HCEC 1CT (cell line): ENCODE results near the gene DYNC2LI1.
A peak's percentile ranks its signal among the peaks of the same experiment; 100 is the strongest.

Experiments used
- DNase-seq: peaks from one replicate; pipeline ENCODE4 v3.0.0-alpha.2; 2017

The DYNC2LI1 gene

GRCh38 chr2:43773876-43774613 is at the start of gene DYNC2LI1:
Gene DYNC2LI1 (plus strand): TSS chr2:43774039. CDS start chr2:43774139, 100 bp downstream.
- peak; percentile 87 for DNase-seq

GRCh38 chr2:43724728-43725526 is 48.9 kb upstream of the DYNC2LI1 start:
- DNase-seq, result no peak

GRCh38 chr2:43725711-43726246 is 48.1 kb upstream of the DYNC2LI1 start:
- no peak for DNase-seq

- DNase-seq, result peak; percentile 30
These were observed 46.7 kb upstream of the DYNC2LI1 start for GRCh38 chr2:43726961-43727633.

- no peak for DNase-seq
These were observed 46.2 kb upstream of the DYNC2LI1 start for GRCh38 chr2:43727634-43728014.

GRCh38 chr2:43729491-43730174 is 44.2 kb upstream of the DYNC2LI1 start:
- DNase-seq, result no peak

GRCh38 chr2:43731211-43731610 is 42.6 kb upstream of the DYNC2LI1 start:
- no peak for DNase-seq

- DNase-seq, result no peak
These were observed 37.2 kb upstream of the DYNC2LI1 start for GRCh38 chr2:43736637-43737036.

- DNase-seq, result peak; percentile 75
These were observed 36.6 kb upstream of the DYNC2LI1 start for GRCh38 chr2:43737097-43737854.

- no peak for DNase-seq
These were observed 36.0 kb upstream of the DYNC2LI1 start for GRCh38 chr2:43737855-43738254.

GRCh38 chr2:43738257-43738656 is 35.6 kb upstream of the DYNC2LI1 start:
- no peak for DNase-seq

- DNase-seq, result no peak
These were observed 30.1 kb upstream of the DYNC2LI1 start for GRCh38 chr2:43743706-43744105.

GRCh38 chr2:43745457-43745856 is 28.4 kb upstream of the DYNC2LI1 start:
- peak; percentile 11 for DNase-seq

- DNase-seq, result no peak
These were observed 25.5 kb upstream of the DYNC2LI1 start for GRCh38 chr2:43748333-43748732.

GRCh38 chr2:43749583-43749982 is 24.3 kb upstream of the DYNC2LI1 start:
- DNase-seq, result no peak

GRCh38 chr2:43751476-43751990 is 22.3 kb upstream of the DYNC2LI1 start:
- no peak for DNase-seq

- DNase-seq, result no peak
These were observed 21.5 kb upstream of the DYNC2LI1 start for GRCh38 chr2:43752302-43752701.

- no peak for DNase-seq
These were observed 19.7 kb upstream of the DYNC2LI1 start for GRCh38 chr2:43754180-43754579.

GRCh38 chr2:43758739-43759138 is 15.1 kb upstream of the DYNC2LI1 start:
- DNase-seq, result peak; percentile 13

- DNase-seq, result peak; percentile 69
These were observed 14.6 kb upstream of the DYNC2LI1 start for GRCh38 chr2:43759195-43759594.

- DNase-seq, result no peak
These were observed 11.6 kb upstream of the DYNC2LI1 start for GRCh38 chr2:43762286-43762685.

- no peak for DNase-seq
These were observed 10.7 kb upstream of the DYNC2LI1 start for GRCh38 chr2:43763091-43763490.
